HG03064 (cell line): Measurements from ENCODE around the gene CETN2.
"Not testable (repeated sequence)": the region's sequence is repeated elsewhere in the genome, so short reads cannot be mapped to it uniquely, and the experiment has no call there.

Source experiments
- ATAC-seq: cut with Tn5 transposase; IDR thresholded peaks from one replicate; pipeline ENCODE4 v1.9.1; 2021; ENCODE audit warnings: low read depth; ENCODE audit not compliant: unreplicated experiment

The CETN2 gene

DNA sequence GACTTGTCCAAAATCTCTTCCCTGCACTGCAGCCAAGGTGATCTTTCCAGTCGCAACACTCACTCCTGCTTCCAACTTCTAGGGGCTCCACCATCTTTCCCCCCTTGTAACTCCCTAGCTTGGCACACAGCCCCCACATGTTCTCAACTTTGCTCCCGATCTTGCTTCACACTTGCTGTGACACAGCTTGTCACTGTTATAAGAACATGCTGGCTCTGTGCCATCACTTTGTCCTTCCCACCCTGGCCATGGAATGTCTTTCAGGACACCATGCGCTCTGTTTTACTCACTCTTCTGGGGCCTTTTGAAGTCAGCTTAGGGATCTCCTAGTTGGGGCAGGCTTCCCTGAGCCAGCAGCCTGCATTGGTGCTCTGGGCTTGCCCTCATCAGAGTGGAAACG, 2.8 kb upstream of the CETN2 start:
- ATAC-seq: no peak

GRCh38 chrX:152832520-152832919, 2.0 kb upstream of the CETN2 start:
- ATAC-seq: no peak

DNA sequence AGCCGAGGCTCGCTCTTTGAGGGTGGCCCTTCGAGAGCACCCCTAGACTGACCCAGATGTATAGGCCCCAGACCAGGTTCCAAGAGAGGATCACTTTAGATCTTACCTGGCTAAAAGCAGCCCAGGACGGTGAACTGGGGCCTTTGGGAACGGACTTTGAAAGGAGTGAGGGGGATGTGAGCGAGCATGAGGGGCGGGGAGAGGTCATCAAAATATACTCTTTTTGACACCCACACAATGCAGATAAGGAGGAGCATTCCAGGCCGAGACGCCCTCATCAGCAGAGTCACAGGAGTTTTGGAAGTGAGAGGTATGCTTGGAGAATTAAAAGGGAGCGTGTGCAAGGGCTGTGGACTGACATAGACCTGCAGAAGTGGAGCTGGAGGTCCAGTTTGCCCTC, 834 bp upstream of the CETN2 start:
- no peak for ATAC-seq

DNA sequence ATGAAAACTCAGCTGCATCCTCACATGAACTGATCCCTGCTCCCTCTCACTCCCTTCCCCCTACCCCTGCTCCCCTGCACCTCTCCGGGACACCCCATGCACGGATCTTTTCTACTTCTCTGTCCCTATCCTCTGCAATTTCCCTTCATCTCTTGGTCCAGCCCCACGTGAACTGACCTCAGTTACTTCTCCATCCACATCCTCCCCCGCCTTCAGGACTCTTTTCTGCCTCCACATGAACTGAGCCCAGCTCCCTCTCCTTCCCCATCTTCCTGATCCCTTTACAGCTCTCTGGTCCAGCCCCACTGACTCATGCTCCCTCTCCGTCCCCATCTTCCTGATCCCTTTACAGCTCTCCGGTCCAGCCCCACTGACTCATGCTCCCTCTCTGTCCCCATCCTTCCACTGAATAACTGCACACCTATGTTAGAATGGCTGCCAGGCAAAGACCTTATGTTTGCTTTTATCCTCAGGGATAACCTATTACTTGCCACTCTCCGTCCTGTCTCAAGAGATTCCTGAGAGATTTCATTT, 5.6 kb downstream of the CETN2 start:
- ATAC-seq: no peak

GRCh38 chrX:152823657-152824056, 6.9 kb downstream of the CETN2 start:
- ATAC-seq: no peak

GRCh38 chrX:152822383-152823086, 8.0 kb downstream of the CETN2 start:
- ATAC-seq: no peak

- ATAC-seq: no peak
Observed at GRCh38 chrX:152821145-152821765, 9.3 kb downstream of the CETN2 start.

GRCh38 chrX:152819732-152820131, 10.8 kb downstream of the CETN2 start:
- no peak for ATAC-seq

- no peak for ATAC-seq
Observed at GRCh38 chrX:152819266-152819665, 11.3 kb downstream of the CETN2 start.

DNA sequence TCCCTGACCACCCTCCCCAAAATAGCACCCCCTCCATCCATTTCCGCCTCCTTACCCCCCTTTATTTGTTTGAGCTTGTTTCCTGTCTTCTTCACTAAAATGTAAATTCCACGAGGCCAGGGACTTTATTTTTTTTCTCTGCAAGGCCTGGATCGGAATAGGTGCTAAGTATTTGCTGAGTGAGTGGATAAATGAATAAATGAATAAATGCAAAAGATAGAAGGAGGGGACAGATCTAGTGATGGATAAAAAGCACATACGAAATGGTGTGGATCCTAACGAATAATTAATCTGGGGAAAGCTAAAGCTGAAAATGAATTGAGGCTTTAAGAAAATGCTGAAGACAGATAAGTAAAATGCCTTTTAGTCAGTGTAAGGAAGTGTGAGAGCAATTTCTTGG, 12.2 kb downstream of the CETN2 start:
- ATAC-seq: no peak

DNA sequence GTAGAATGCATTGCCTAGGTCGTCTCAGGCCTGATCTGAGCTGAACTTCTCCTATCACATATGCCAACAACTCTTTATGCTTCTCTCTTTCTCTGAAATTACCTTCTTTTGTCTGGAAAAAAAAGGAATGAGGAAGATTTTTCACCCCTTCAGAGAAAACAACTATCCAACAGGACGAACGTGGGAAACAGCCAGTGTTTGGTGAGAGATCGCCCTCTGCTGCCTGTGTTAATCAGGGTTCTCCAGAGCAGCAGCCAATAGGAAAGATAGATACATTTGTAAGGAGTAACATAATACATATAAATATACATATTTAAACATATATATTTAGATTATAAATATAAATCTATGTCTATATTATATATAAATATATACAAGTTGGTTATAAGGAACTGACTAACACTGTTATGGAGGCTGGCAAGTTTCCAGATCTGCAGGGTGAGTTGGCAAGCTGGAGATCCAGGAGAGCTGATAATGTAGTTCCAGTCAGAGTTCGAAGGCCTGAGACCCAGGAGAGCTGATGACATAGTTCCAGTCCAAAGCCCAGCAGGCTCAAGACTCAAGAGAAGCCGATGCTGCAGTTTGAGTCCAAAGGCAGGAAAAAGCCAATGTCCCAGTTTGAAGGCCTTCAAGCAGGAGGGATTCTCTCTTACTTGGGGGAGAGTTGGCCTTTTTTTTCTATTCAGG, 13.3 kb downstream of the CETN2 start:
- ATAC-seq: no peak

DNA sequence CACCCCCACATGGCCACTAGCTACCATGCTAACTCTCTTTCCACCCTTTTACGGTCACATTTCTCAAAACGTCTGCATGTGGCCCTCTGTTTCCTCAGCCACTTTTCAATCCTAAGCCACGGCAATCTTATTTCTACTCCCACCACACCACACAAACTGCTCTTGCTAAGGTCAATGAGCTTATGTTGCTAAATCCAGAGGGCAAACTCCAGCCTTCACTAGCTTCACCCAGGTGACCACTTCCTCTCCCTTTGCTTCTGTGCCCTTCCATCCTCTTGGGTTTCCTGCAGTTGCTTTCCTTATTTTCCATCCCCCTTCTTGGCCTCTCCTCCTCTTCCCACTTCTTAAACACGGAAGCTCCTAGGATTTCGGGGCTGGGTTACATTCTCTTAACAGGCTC, 16.5 kb downstream of the CETN2 start:
- ATAC-seq: no peak

- no peak for ATAC-seq
Observed at GRCh38 chrX:152813206-152813605, 17.4 kb downstream of the CETN2 start.

GRCh38 chrX:152810403-152810802, 20.2 kb downstream of the CETN2 start:
- ATAC-seq: no peak

GRCh38 chrX:152806035-152806434, 24.5 kb downstream of the CETN2 start:
- ATAC-seq: no peak

DNA sequence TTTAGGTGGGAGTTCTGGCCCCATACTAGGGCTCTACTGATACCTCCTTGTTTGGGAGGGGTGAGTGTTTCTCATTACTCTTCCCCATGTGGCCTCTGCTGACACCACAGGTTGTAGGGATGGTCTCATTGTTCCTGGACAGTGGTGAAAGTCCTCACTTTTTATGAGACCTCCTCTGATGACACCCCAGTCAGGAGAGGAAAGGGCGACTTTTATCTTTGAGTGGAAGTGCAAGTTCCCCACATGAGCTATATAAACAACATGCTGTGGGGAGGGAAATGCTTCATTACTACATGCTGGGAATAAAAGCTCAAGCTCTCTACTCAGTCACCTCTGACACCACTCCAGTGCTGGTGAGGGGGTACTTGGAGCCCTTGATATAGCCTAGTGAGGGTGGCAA, 31.6 kb downstream of the CETN2 start:
- ATAC-seq: no peak

DNA sequence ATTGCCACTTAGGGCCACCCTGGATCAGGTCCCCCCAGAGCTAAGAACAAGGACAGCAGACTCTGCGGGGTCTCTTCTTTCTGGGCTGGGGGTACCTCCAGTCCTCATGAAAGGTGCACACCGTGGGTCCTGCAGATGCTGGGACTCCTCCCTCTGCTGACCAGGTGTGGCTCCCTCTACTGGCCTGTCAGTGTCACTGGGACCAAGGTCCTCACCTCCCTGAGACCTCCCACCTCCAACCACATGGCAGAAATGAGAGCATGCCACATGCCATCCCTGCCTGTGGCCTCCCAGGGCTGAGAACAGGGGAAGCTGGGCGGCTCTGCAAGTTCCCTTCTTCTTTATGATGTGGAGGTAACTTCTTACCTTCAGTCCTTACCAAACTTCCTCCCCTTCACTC, 43.5 kb downstream of the CETN2 start:
- not testable (repeated sequence) for ATAC-seq
